Neural progenitor cell (in vitro differentiated cells): ENCODE results near the gene MKRN2. TPM values are rescaled to one million over a fixed set of nuclear protein-coding genes. Genes with fewer than 3 reads are reported as not detected.
A peak's percentile ranks its signal among the peaks of the same experiment; 100 is the strongest.
"Not testable (repeated sequence)": the region's sequence is repeated elsewhere in the genome, so short reads cannot be mapped to it uniquely, and the experiment has no call there.

Experiments used
- DNase-seq: peaks from one replicate; pipeline ENCODE4 v3.0.0-alpha.2; 2016; ENCODE audit warnings: low spot score
- H2AFZ ChIP-seq: fragments of 200-600 bp; sonication (generic); replicated peaks from 2 replicates; pipeline ENCODE4 v1.6.1; 2016; ENCODE audit warnings: antibody characterized with exemption
- H3F3A ChIP-seq: fragments of 200-600 bp; sonication (generic); 2 replicates; pipeline ENCODE4 v1.6.1; 2016; ENCODE audit warnings: antibody characterized with exemption, low read depth
- H3K27ac ChIP-seq: fragments of 200-600 bp; sonication (generic); 2 replicates; pipeline ENCODE4 v1.5.1; 2016; ENCODE audit warnings: mild to moderate bottlenecking
- H3K27me3 ChIP-seq: fragments of 200-600 bp; sonication (generic); 2 replicates; pipeline ENCODE4 v1.6.1; 2016; ENCODE audit warnings: mild to moderate bottlenecking, moderate library complexity
- H3K36me3 ChIP-seq: fragments of 200-600 bp; sonication (generic); 2 replicates; pipeline ENCODE4 v1.5.1; 2016
- H3K4me1 ChIP-seq: fragments of 200-600 bp; sonication (generic); 2 replicates; pipeline ENCODE4 v1.6.1; 2016; ENCODE audit warnings: mixed run types
- H3K4me2 ChIP-seq: fragments of 200-600 bp; sonication (generic); 2 replicates; pipeline ENCODE4 v1.6.1; 2016
- H3K4me3 ChIP-seq: fragments of 200-600 bp; sonication (generic); 2 replicates; pipeline ENCODE4 v1.5.1; 2016
- H3K79me2 ChIP-seq: fragments of 200-600 bp; sonication (generic); 2 replicates; pipeline ENCODE4 v1.6.1; 2016; ENCODE audit warnings: low read depth
- H3K9ac ChIP-seq: fragments of 200-600 bp; sonication (generic); 2 replicates; pipeline ENCODE4 v1.6.1; 2016
- H3K9me3 ChIP-seq: fragments of 200-600 bp; sonication (generic); 2 replicates; pipeline ENCODE4 v1.5.1; 2016; ENCODE audit warnings: low read depth
- H4K20me1 ChIP-seq: fragments of 200-600 bp; sonication (generic); 2 replicates; pipeline ENCODE4 v1.6.1; 2016; ENCODE audit warnings: low read depth
- H3K27ac Mint-ChIP-seq: 3 replicates; pipeline ENCODE4 v1.8.0; 2021; ENCODE audit warnings: mixed read lengths
- H3K27me3 Mint-ChIP-seq: 2 replicates; pipeline ENCODE4 v1.8.0; 2022; ENCODE audit warnings: low read depth, mild to moderate bottlenecking, inconsistent platforms, moderate library complexity, mixed read lengths; ENCODE audit not compliant: insufficient read depth
- H3K36me3 Mint-ChIP-seq: 3 replicates; pipeline ENCODE4 v1.8.0; 2021; ENCODE audit warnings: mixed read lengths
- H3K4me1 Mint-ChIP-seq: 3 replicates; pipeline ENCODE4 v1.8.0; 2021; ENCODE audit warnings: mixed read lengths
- H3K4me3 Mint-ChIP-seq: 3 replicates; pipeline ENCODE4 v1.8.0; 2021; ENCODE audit warnings: mild to moderate bottlenecking, moderate library complexity, mixed read lengths
- H3K9me3 Mint-ChIP-seq: 3 replicates; pipeline ENCODE4 v1.8.0; 2020; ENCODE audit warnings: mixed read lengths
- EZH2 ChIP-seq: fragments of 200-600 bp; sonication (generic); IDR thresholded peaks from 2 replicates; pipeline ENCODE4 v1.6.1; 2017; ENCODE audit warnings: antibody characterized with exemption, mild to moderate bottlenecking, moderate library complexity
- EZH2phosphoT487 ChIP-seq: fragments of 200-600 bp; sonication (generic); IDR thresholded peaks from 2 replicates; pipeline ENCODE4 v1.6.1; 2017; ENCODE audit warnings: antibody characterized with exemption
- total RNA-seq: library from RNA; depleted of rRNA; stranded (reverse); fragments of >200 nt; gene quantifications from 2 replicates; pipeline ENCODE4 v1.2.3, GENCODE V29; 2015; ENCODE audit warnings: low replicate concordance
- TF ChIP-seq, protein P1 (sequence below): fragments of 200-600 bp; sonication (generic); IDR thresholded peaks from 2 replicates; pipeline ENCODE4 v1.5.1; 2017; ENCODE audit warnings: antibody characterized with exemption, mild to moderate bottlenecking

Gene MKRN2
- total RNA-seq, 1 donor from 2014 or later = 26.5 TPM

DNA sequence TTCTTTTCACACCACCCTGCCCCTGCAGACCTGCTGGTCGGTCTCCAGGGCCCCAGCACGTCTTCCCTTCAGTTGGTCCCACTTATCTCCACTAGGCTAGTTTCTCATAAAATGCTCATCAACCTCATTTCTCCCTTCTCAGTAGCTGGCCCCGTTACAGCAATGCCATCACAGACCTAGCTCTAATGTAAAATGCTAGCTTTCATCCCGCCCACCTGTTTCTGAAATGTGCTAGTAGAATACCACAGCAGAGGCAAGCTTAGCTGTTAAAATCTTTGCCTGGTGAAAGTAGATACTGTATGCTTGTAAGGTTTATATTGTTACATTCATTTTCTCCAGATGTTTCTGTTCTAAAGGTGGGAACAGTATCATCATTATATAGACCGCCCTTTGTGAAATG, 24.7 kb upstream of the MKRN2 start:
- no peak for DNase-seq
- no peak overlapping the region for H3K4me3 ChIP-seq

DNA sequence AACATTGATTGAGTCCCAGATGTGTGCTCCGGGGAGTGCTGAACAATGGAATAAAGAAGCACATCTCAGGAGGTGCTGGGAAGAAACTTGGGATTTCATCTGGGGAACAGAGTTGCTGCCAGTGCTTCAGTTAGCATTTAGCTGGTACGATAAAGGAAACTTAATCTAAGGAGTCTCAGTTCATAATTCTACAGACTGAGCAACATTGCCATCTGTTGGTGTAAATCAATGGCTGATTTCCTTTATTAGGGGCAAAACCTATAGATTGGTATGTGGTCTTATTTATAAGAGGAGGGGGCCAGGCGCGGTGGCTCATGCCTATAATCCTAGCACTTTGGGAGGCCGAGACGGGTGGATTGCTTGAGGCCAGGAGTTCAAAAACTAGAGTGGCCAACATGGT, 20.5 kb upstream of the MKRN2 start:
- no peaks in the 10 kb centered on the region for H3K27me3 ChIP-seq
- H3K27me3 Mint-ChIP-seq = peaks cover 2% of the 10 kb centered on the region
- H3K4me2 ChIP-seq = no peak overlapping the region
- H2AFZ ChIP-seq = no peak overlapping the region
- no peak overlapping the region for H3K4me3 ChIP-seq
- no peaks in the 10 kb centered on the region for H3K36me3 ChIP-seq
- no peaks in the 10 kb centered on the region for H3K9me3 ChIP-seq
- H3K9ac ChIP-seq = no peak overlapping the region
- H3K9me3 Mint-ChIP-seq = no peaks in the 10 kb centered on the region
- peaks cover 7% of the 10 kb centered on the region for H3K36me3 Mint-ChIP-seq
- no peak for DNase-seq
- no peaks in the 10 kb centered on the region for H3K4me1 Mint-ChIP-seq
- H3K79me2 ChIP-seq = no peaks in the 10 kb centered on the region
- H3K4me1 ChIP-seq = no peaks in the 10 kb centered on the region
- H3K4me3 Mint-ChIP-seq = no peak overlapping the region
- peak overlapping the region; percentile 25 for H3K27ac Mint-ChIP-seq
- H3F3A ChIP-seq = no peaks in the 10 kb centered on the region
- no peak overlapping the region for H3K27ac ChIP-seq
- no peaks in the 10 kb centered on the region for H4K20me1 ChIP-seq
- TF ChIP-seq EZH2phosphoT487 = no peak
- no peak for TF ChIP-seq EZH2
- TF ChIP-seq, protein P1, sequence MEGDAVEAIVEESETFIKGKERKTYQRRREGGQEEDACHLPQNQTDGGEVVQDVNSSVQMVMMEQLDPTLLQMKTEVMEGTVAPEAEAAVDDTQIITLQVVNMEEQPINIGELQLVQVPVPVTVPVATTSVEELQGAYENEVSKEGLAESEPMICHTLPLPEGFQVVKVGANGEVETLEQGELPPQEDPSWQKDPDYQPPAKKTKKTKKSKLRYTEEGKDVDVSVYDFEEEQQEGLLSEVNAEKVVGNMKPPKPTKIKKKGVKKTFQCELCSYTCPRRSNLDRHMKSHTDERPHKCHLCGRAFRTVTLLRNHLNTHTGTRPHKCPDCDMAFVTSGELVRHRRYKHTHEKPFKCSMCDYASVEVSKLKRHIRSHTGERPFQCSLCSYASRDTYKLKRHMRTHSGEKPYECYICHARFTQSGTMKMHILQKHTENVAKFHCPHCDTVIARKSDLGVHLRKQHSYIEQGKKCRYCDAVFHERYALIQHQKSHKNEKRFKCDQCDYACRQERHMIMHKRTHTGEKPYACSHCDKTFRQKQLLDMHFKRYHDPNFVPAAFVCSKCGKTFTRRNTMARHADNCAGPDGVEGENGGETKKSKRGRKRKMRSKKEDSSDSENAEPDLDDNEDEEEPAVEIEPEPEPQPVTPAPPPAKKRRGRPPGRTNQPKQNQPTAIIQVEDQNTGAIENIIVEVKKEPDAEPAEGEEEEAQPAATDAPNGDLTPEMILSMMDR = peak; percentile 31

More for the DNA sequence above, 24.7 kb upstream of the MKRN2 start:
- Mint-ChIP-seq H3K9me3 (no peaks in the 10 kb centered on the region), H3K27me3 (peaks cover 2% of the 10 kb centered on the region), H3K4me3 (no peak overlapping the region), H3K27ac (peak overlapping the region; percentile 31), H3K36me3 (peaks cover 12% of the 10 kb centered on the region), H3K4me1 (no peaks in the 10 kb centered on the region)
- no peaks in the 10 kb centered on the region for H3K9me3 ChIP-seq
- H3K27me3 ChIP-seq = no peaks in the 10 kb centered on the region
- H2AFZ ChIP-seq = no peak overlapping the region
- no peaks in the 10 kb centered on the region for H3K79me2 ChIP-seq
- H4K20me1 ChIP-seq = no peaks in the 10 kb centered on the region
- H3K9ac ChIP-seq = no peak overlapping the region
- TF ChIP-seq EZH2phosphoT487 (no peak), EZH2 (no peak)
- TF ChIP-seq, protein P1 = no peak
- no peak overlapping the region for H3K27ac ChIP-seq
- H3F3A ChIP-seq = no peaks in the 10 kb centered on the region
- H3K36me3 ChIP-seq = no peaks in the 10 kb centered on the region
- no peak overlapping the region for H3K4me2 ChIP-seq
- no peaks in the 10 kb centered on the region for H3K4me1 ChIP-seq

DNA sequence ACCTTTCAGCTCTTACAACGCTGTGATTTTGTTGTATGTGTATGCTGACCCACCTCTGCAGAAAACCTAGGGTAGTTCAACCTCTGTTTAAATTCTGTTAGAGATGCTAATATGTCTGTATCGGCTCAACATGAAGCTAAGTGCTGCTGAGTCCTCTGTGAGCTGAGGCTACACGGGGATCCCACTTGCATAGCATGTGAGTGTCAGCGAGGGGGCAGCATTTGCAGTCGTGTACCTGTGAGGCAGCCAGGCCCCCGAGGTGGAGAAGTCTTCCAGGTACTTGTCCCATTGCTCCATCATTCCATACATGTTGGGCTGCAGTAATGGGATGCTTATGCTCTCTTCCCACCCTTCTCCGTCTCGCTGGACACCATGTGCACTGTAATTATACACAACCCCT, 15.3 kb upstream of the MKRN2 start:
- Histone ChIP-seq H3K79me2 (no peaks in the 10 kb centered on the region), H3F3A (no peaks in the 10 kb centered on the region), H4K20me1 (no peaks in the 10 kb centered on the region), H3K36me3 (no peaks in the 10 kb centered on the region), H3K4me3 (no peak overlapping the region), H3K4me2 (no peak overlapping the region), H3K9me3 (no peaks in the 10 kb centered on the region), H3K4me1 (peaks cover 8% of the 10 kb centered on the region), H3K9ac (no peak overlapping the region), H3K27me3 (no peaks in the 10 kb centered on the region), H3K27ac (no peak overlapping the region), H2AFZ (no peak overlapping the region)
- Mint-ChIP-seq H3K36me3 (peaks cover 1% of the 10 kb centered on the region), H3K9me3 (no peaks in the 10 kb centered on the region), H3K4me3 (no peak overlapping the region), H3K27ac (no peak overlapping the region), H3K27me3 (no peaks in the 10 kb centered on the region), H3K4me1 (peaks cover 12% of the 10 kb centered on the region)
- DNase-seq = peak; percentile 50
- no peak for TF ChIP-seq EZH2phosphoT487
- TF ChIP-seq, protein P1 = peak; percentile 49

DNA sequence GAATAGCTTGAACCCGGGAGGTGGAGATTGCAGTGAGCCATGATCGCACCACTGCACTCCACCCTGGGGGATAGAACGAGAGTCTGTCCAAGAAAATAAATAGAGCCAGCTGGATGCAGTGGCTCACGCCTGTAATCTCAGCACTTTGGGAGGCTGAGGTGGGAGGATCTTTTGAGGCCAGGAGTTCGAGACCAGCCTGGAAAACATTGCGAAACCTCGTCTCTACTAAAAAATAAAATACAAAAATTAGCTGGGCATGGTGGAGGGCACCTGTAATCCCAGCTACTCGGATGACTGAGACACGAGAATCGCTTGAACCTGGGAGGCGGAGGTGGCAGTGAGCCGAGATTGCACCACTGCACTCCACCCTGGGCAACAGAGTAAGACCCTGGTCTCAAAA, 13.4 kb upstream of the MKRN2 start:
- H3K4me3 ChIP-seq, H2AFZ ChIP-seq, H3K9me3 ChIP-seq, H3F3A ChIP-seq, H4K20me1 ChIP-seq, H3K4me1 ChIP-seq, H3K79me2 ChIP-seq, DNase-seq, H3K4me2 ChIP-seq, H3K27ac Mint-ChIP-seq, H3K36me3 ChIP-seq, H3K36me3 Mint-ChIP-seq, H3K27me3 ChIP-seq, H3K4me3 Mint-ChIP-seq, H3K27ac ChIP-seq, H3K9me3 Mint-ChIP-seq, H3K9ac ChIP-seq, H3K27me3 Mint-ChIP-seq: not testable (repeated sequence)
- H3K4me1 Mint-ChIP-seq = peaks cover 12% of the 10 kb centered on the region
